Prostate gland (tissue), 2 donors: Measurements from ENCODE around the gene JUNB. TPM values are rescaled to one million over a fixed set of nuclear protein-coding genes. Genes with fewer than 3 reads are reported as not detected.

ENCODE experiments used
- DNase-seq: peaks from one replicate; pipeline ENCODE4 v3.0.0-alpha.2; 2019; ENCODE audit warnings: low spot score
- H3K27ac ChIP-seq, 2 donors: fragments of 200-600 bp; sonication (generic); 2 replicates each; pipeline ENCODE4 v1.5.1; 2017 to 2019
- H3K27me3 ChIP-seq: fragments of 200-600 bp; sonication (generic); replicated peaks from 2 replicates; pipeline ENCODE4 v1.5.1; 2019; ENCODE audit not compliant: insufficient read depth
- H3K36me3 ChIP-seq, 2 donors: fragments of 200-600 bp; sonication (generic); 1 replicate in 1 of 2; 2 replicates in 1 of 2; pipeline versions ENCODE4 v1.5.1 to v1.8.1; 2017 to 2019
- H3K4me1 ChIP-seq: fragments of 200-600 bp; sonication (generic); replicated peaks from 2 replicates; pipeline ENCODE4 v1.5.1; 2019
- H3K4me3 ChIP-seq, 2 donors: fragments of 200-600 bp; sonication (generic); 2 replicates each; pipeline ENCODE4 v1.5.1; 2017 to 2019
- H3K9me3 ChIP-seq: fragments of 200-600 bp; sonication (generic); 2 replicates; pipeline ENCODE4 v1.5.1; 2017
- CTCF ChIP-seq, 4 experiments: fragments of 200-600 bp in 2 of 4; fragments of 450-650 bp in 2 of 4; sonication (generic) in 2 of 4; IDR thresholded peaks; 1 replicate in 3 of 4; 2 replicates in 1 of 4; pipeline ENCODE4 v1.5.1; 2016 to 2019; ENCODE audit warnings: antibody characterized with exemption in 4 of 4, mild to moderate bottlenecking in 2 of 4, moderate library complexity in 2 of 4
- POLR2A ChIP-seq: fragments of 450-650 bp; IDR thresholded peaks from one replicate; pipeline ENCODE4 v1.6.1; 2016; ENCODE audit warnings: antibody characterized with exemption, mild to moderate bottlenecking
- POLR2AphosphoS5 ChIP-seq: sonication (generic); formaldehyde crosslinking; IDR thresholded peaks from one replicate; pipeline ENCODE4 v1.6.1; 2017; ENCODE audit warnings: antibody characterized with exemption
- WGBS: methylation state at CpG from one replicate; pipeline ENCODE4 v1.1.5; 2018; 5-methylcytosine and 5-hydroxymethylcytosine counted together
- intact Hi-C: fragments of 100-400 bp; cut with DNase I; formaldehyde crosslinking; loops from one replicate; pipeline ENCODE4 v1.14.2; 2022
- total RNA-seq, 2 donors: library from RNA; depleted of rRNA; stranded (reverse); fragments of >200 nt; gene quantifications; one replicate each; pipeline ENCODE4 v1.1.0, GENCODE V29; 2016

The JUNB gene
- total RNA-seq, 2 donors from 2014 or later: 173 to 290 TPM

- peak overlapping the region; percentile 100 for H3K27ac ChIP-seq
- H3K4me1 ChIP-seq: peaks cover 67% of the 10 kb centered on the region
- no peaks in the 10 kb centered on the region for H3K9me3 ChIP-seq
- intact Hi-C loops: no loop called here
- no peaks in the 10 kb centered on the region for H3K27me3 ChIP-seq
- 74% methylated on average over 10 of the region's 10 CpGs for WGBS
- H3K36me3 ChIP-seq: no peaks in the 10 kb centered on the region
- TF ChIP-seq CTCF (IDR thresholded peaks at IDR 0.05) (no peak), POLR2A (no peak), POLR2AphosphoS5 (no peak)
- DNase-seq: no peak
- H3K4me3 ChIP-seq: no peak overlapping the region
Observed at GRCh38 chr19:12787458-12787857, 3.8 kb upstream of the JUNB start.

DNA sequence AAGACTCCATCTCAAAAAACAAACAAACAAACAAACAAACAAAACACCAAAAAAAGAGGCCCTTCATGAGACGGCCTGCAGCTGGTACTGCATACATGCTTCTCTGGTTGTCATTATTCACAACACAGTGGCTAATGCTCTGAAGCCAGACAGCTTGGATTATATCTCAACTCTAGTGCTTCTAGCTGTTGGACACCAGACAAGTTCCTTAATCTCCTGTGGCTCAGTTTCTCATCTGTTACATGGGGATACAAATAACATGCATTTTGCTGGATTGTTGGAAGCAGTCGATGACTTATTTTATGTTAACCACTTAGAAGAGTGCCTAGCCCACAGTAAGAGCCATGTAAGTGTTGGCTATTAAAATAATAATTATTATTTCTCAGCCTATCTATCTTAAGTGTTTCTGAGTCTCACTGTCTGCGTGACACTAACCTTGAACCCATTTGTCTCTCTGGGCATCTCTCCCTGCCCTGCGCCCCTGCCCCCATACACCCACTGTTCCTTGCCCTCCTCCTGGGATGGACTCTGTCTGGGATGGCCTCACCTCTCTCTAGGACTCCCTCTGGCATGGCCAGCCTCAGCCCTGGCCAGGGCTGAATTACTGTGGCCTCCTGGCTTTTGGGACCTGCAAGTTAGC lies 3.1 kb upstream of the JUNB start:
- peak overlapping the region; percentile 100 for H3K27ac ChIP-seq
- no peaks in the 10 kb centered on the region for H3K27me3 ChIP-seq
- no peak for DNase-seq
- H3K36me3 ChIP-seq: no peaks in the 10 kb centered on the region
- TF ChIP-seq CTCF (IDR thresholded peaks at IDR 0.05): no peak
- TF ChIP-seq POLR2AphosphoS5: no peak
- no peak for TF ChIP-seq POLR2A
- peaks cover 62% of the 10 kb centered on the region for H3K4me1 ChIP-seq
- WGBS: 59% methylated on average over 4 of the region's 4 CpGs
- intact Hi-C loops: no loop called here
- H3K4me3 ChIP-seq: peak overlapping the region in 1 of 2 donors; percentile 79
- H3K9me3 ChIP-seq: no peaks in the 10 kb centered on the region

DNA sequence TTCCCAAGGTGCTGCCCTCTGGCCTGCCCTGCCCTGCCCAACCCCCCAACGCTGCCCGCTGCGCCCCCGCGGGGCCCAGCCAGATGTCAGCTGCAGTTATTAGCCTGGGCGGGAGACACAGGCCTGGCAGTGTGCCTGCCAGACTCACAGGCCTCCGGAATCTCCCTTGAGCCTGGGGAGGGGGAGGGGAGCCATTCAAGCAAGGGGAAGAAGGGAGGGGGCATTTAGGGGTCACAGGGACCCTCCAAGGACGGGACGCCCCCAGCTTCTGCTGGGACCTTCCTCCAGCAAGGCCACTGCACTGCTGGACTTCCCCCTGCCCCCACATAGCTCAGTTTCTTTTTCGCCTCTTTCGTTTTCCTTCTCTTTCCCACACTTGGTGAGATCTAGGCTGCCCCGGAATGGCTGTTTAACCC lies 2.6 kb upstream of the JUNB start:
- Histone ChIP-seq H3K36me3 (no peaks in the 10 kb centered on the region), H3K4me3 (peak overlapping the region; percentile 79 to 85), H3K27me3 (no peaks in the 10 kb centered on the region), H3K9me3 (no peaks in the 10 kb centered on the region), H3K4me1 (peaks cover 57% of the 10 kb centered on the region), H3K27ac (peak overlapping the region; percentile 100)
- TF ChIP-seq POLR2A: no peak
- peak; percentile 35 for TF ChIP-seq POLR2AphosphoS5
- TF ChIP-seq CTCF (IDR thresholded peaks at IDR 0.05): no peak
- intact Hi-C loops: no loop called here
- DNase-seq: peak; percentile 71
- WGBS: 2% methylated on average over 12 of the region's 12 CpGs

GRCh38 chr19:12789098-12789903 lies 2.0 kb upstream of the JUNB start:
- Histone ChIP-seq H3K4me1 (peaks cover 54% of the 10 kb centered on the region), H3K27me3 (no peaks in the 10 kb centered on the region), H3K27ac (peak overlapping the region; percentile 100), H3K9me3 (no peaks in the 10 kb centered on the region), H3K36me3 (no peaks in the 10 kb centered on the region), H3K4me3 (peak overlapping the region; percentile 79 to 85)
- DNase-seq: no peak
- no peak for TF ChIP-seq POLR2AphosphoS5
- TF ChIP-seq CTCF (IDR thresholded peaks at IDR 0.05): no peak
- no peak for TF ChIP-seq POLR2A
- intact Hi-C loops: no loop called here
- 2% methylated on average over 18 of the region's 46 CpGs for WGBS
